Stomach (tissue), 9 donors: ENCODE data around the gene NEUROD1. TPM values are rescaled to one million over a fixed set of nuclear protein-coding genes. Genes with fewer than 3 reads are reported as not detected.

Source experiments
- DNase-seq, 2 donors: peaks; one replicate each; pipeline versions ENCODE4 v3.0.0 to v3.0.0-alpha.2; 2013 to 2019
- H3K27ac ChIP-seq, 5 donors: fragments of 200-600 bp in 4 of 5; sonication (generic) in 4 of 5; one replicate each; pipeline ENCODE4 v1.5.1; 2013 to 2019; ENCODE audit warnings: mild to moderate bottlenecking in 1 of 5, moderate library complexity in 1 of 5
- H3K27me3 ChIP-seq, 3 donors: fragments of 200-600 bp; sonication (generic); one replicate each; pipeline ENCODE4 v1.5.1; 2017 to 2019; ENCODE audit warnings: mixed run types in 1 of 3
- H3K36me3 ChIP-seq, 4 donors: fragments of 200-600 bp; sonication (generic); 1 replicate in 3 of 4; 2 replicates in 1 of 4; pipeline ENCODE4 v1.5.1; 2016 to 2019
- H3K4me1 ChIP-seq, 4 donors: fragments of 200-600 bp; sonication (generic); one replicate each; pipeline ENCODE4 v1.5.1; 2016 to 2019
- H3K4me3 ChIP-seq, 4 donors: fragments of 200-600 bp; sonication (generic) in 3 of 4; one replicate each; pipeline ENCODE4 v1.5.1; 2016 to 2019; ENCODE audit warnings: mild to moderate bottlenecking in 1 of 4
- H3K9me3 ChIP-seq, 4 donors: fragments of 200-600 bp; sonication (generic); one replicate each; pipeline ENCODE4 v1.5.1; 2016 to 2019
- EP300 ChIP-seq: sonication (generic); formaldehyde crosslinking; IDR thresholded peaks from one replicate; pipeline ENCODE4 v1.6.1; 2017; ENCODE audit warnings: antibody characterized with exemption
- POLR2A ChIP-seq, 4 donors: fragments of 450-650 bp; IDR thresholded peaks; one replicate each; pipeline ENCODE4 v1.6.1; 2016; ENCODE audit warnings: antibody characterized with exemption in 4 of 4, control low read depth in 2 of 4, mild to moderate bottlenecking in 1 of 4, moderate library complexity in 1 of 4
- POLR2AphosphoS5 ChIP-seq, 3 donors: sonication (generic); formaldehyde crosslinking; IDR thresholded peaks; one replicate each; pipeline ENCODE4 v1.6.1; 2016; ENCODE audit warnings: antibody characterized with exemption in 3 of 3
- WGBS, 5 donors: extraction: QIAGEN DNeasy Blood & Tissue Kit in 3 of 5; methylation state at CpG; one replicate each; pipeline versions ENCODE4 v1.1.5 to v1.1.7; 2013 to 2018; 5-methylcytosine and 5-hydroxymethylcytosine counted together
- intact Hi-C: fragments of 100-400 bp; cut with DNase I; formaldehyde crosslinking; loops from one replicate; pipeline ENCODE4 v1.15.1; 2023; ENCODE audit warnings: low total_unique reads
- polyA plus RNA-seq, 3 donors: library from polyadenylated mRNA; stranded (reverse); fragments of 200-250 nt; gene quantifications; one replicate each; pipeline ENCODE4 v1.2.3, GENCODE V29; 2013
- total RNA-seq, 5 donors: library from RNA; depleted of rRNA; stranded (reverse); fragments of >200 nt; gene quantifications; one replicate each; pipeline versions ENCODE4 v1.1.0 to v1.2.3, GENCODE V29; 2014 to 2016
- TF ChIP-seq, protein P1 (sequence below), 7 experiments: fragments of 450-650 bp in 4 of 7; fragments of 200-600 bp in 3 of 7; sonication (generic) in 3 of 7; IDR thresholded peaks; one replicate each; pipeline ENCODE4 v1.5.1; 2016 to 2019; ENCODE audit warnings: antibody characterized with exemption in 7 of 7, control low read depth in 2 of 7, mild to moderate bottlenecking in 1 of 7
- donor health status: healthy with polysubstance abuse.
- donor health status: Bipolar disorder and iron deficiency.
- donor health status: healthy.

The NEUROD1 gene
- total and polyA plus RNA-seq, 8 donors: 0.55 to 3.6 (median 1.2) TPM; not detected in 3

- Histone ChIP-seq H3K9me3 (peaks cover 0 to 6% (median 1%) of the 10 kb centered on the region in 4 donors), H3K36me3 (no peaks in the 10 kb centered on the region), H3K27ac (no peak overlapping the region), H3K4me1 (peaks cover 0 to 5% (median 0%) of the 10 kb centered on the region in 4 donors), H3K4me3 (no peak overlapping the region), H3K27me3 (peaks cover 0 to 33% (median 12%) of the 10 kb centered on the region in 3 donors)
- intact Hi-C loops: no loop called here
- TF ChIP-seq POLR2AphosphoS5 (IDR thresholded peaks at IDR 0.05): no peak
- TF ChIP-seq EP300: no peak
- TF ChIP-seq, protein P1, sequence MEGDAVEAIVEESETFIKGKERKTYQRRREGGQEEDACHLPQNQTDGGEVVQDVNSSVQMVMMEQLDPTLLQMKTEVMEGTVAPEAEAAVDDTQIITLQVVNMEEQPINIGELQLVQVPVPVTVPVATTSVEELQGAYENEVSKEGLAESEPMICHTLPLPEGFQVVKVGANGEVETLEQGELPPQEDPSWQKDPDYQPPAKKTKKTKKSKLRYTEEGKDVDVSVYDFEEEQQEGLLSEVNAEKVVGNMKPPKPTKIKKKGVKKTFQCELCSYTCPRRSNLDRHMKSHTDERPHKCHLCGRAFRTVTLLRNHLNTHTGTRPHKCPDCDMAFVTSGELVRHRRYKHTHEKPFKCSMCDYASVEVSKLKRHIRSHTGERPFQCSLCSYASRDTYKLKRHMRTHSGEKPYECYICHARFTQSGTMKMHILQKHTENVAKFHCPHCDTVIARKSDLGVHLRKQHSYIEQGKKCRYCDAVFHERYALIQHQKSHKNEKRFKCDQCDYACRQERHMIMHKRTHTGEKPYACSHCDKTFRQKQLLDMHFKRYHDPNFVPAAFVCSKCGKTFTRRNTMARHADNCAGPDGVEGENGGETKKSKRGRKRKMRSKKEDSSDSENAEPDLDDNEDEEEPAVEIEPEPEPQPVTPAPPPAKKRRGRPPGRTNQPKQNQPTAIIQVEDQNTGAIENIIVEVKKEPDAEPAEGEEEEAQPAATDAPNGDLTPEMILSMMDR (IDR thresholded peaks at IDR 0.05): no peak
- TF ChIP-seq POLR2A (IDR thresholded peaks at IDR 0.05): no peak
- no peak for DNase-seq
- 53 to 65% (median 61%) methylated on average over 2 of the region's 2 CpGs for WGBS, 5 donors
These were observed 7.1 kb downstream of the NEUROD1 start for GRCh38 chr2:181673173-181673572.

DNA sequence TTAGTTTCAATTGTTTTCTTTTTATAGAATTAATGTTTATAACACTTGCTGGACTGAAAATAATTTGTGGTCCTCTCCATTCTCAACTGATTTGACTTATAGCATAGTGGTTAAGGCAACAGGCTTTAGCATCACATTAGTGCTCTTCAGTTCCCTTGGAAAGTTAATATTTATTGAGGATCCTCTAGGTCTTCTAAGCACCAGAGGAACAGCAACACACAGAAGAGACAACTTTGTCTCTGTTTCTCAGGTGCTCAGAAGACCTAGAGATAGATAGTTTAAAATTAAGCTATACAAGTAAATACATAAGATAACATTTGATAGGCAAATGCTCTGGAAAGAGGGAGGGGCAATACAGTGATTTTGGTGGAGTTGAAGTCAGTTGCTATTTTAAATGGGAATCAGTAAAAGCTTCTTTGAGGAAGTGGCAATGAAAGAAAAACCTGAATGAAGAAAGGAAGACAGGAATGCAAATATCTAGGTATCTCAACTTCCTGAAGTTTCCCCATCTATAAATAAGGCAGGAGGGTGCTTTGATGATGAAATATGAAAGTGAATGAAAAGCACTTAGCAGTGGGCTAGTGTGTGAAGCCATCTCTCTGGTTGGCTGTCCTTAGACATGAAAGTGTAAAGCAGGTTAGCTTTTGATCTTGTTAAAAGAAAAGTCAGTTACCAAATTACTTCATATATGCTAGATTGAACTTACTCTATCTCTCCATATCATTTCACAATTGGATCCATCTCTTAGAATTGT is 7.9 kb downstream of the NEUROD1 start:
- TF ChIP-seq POLR2A (IDR thresholded peaks at IDR 0.05) (no peak), EP300 (no peak), POLR2AphosphoS5 (IDR thresholded peaks at IDR 0.05) (no peak)
- TF ChIP-seq, protein P1 (IDR thresholded peaks at IDR 0.05): no peak
- intact Hi-C loops: no loop called here
- Histone ChIP-seq H3K27me3 (peaks cover 0 to 26% (median 5%) of the 10 kb centered on the region in 3 donors), H3K27ac (no peak overlapping the region), H3K36me3 (no peaks in the 10 kb centered on the region), H3K4me3 (no peak overlapping the region), H3K9me3 (no peaks in the 10 kb centered on the region), H3K4me1 (no peaks in the 10 kb centered on the region)
- DNase-seq: no peak

DNA sequence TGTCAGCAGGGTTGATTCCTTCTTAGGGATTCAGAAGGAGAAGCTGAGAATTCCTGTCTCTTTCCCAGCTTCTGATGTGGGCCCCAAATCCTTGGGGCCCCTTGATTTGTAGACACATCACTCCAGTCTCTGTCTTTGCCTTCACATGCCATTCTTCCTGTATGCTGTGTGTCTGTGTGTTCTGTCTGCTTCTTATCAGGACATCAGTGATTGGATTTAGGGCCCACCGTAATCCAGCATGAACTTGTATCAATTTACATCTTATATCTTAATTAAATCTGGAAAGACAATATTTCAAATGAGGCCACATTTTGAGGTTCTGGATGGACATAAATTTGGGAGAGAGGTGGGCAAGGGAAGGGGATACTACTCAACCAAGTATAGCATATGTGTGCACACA is 9.7 kb downstream of the NEUROD1 start:
- Histone ChIP-seq H3K36me3 (no peaks in the 10 kb centered on the region), H3K27ac (no peak overlapping the region), H3K4me3 (no peak overlapping the region), H3K9me3 (peaks cover 0 to 13% (median 12%) of the 10 kb centered on the region in 4 donors), H3K4me1 (no peaks in the 10 kb centered on the region), H3K27me3 (peaks cover 0 to 16% (median 5%) of the 10 kb centered on the region in 3 donors)
- 55 to 79% (median 73%) methylated on average over 1 of the region's 1 CpG for WGBS, 5 donors
- TF ChIP-seq POLR2AphosphoS5 (IDR thresholded peaks at IDR 0.05) (no peak), POLR2A (IDR thresholded peaks at IDR 0.05) (no peak), EP300 (no peak)
- TF ChIP-seq, protein P1 (IDR thresholded peaks at IDR 0.05): no peak
- intact Hi-C loops: no loop called here
- DNase-seq: no peak

DNA sequence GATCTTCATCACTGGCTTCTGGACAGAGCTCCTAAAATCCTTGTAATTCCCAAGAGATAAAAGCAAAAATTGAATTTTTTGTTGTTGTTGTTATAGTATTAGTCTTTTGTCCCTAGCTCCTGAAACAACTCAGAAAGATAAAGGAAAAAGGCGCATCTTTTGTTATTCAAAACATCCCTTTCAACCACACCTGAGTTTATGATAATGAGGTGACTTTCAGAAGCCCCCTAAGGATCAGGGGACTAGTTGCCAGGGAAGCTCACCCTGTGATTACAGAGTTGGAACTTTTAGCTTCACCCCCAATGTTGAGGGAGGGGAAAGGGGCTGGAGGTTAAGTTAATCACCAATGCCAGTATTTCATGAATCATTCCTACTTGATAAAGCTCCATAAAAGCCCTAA is 13.1 kb downstream of the NEUROD1 start:
- Histone ChIP-seq H3K27ac (no peak overlapping the region), H3K27me3 (peaks cover 0 to 5% (median 0%) of the 10 kb centered on the region in 3 donors), H3K36me3 (no peaks in the 10 kb centered on the region), H3K9me3 (peaks cover 0 to 20% (median 15%) of the 10 kb centered on the region in 4 donors), H3K4me3 (no peak overlapping the region), H3K4me1 (no peaks in the 10 kb centered on the region)
- no peak for DNase-seq
- intact Hi-C loops: no loop called here
- TF ChIP-seq, protein P1 (IDR thresholded peaks at IDR 0.05): no peak
- TF ChIP-seq POLR2AphosphoS5 (IDR thresholded peaks at IDR 0.05): no peak
- TF ChIP-seq EP300: no peak
- TF ChIP-seq POLR2A (IDR thresholded peaks at IDR 0.05): no peak
- 50 to 68% (median 56%) methylated on average over 1 of the region's 1 CpG for WGBS, 5 donors
